K562 (cell line): ENCODE results near the gene FRAT1. TPM values are rescaled to one million over a fixed set of nuclear protein-coding genes. Genes with fewer than 3 reads are reported as not detected.

Experiments used
- ATAC-seq: fragments of 200-7000 bp; cut with Tn5 transposase; 3 replicates; pipeline ENCODE4 v1.9.1; 2020; ENCODE audit warnings: moderate library complexity
- BruUV-seq: library from RNA; stranded (reverse); fragments of 400-500 nt; replicated peaks from 2 replicates; lab custom pipeline; 2021; lab: Mats Ljungman, UMichigan
- CTCF ChIA-PET: fragments of 300-600 bp; formaldehyde crosslinking; extraction: SDS; loops from one replicate; lab custom pipeline; 2021; ENCODE audit warnings: low intra/inter-chr PET ratio; lab: Yijun Ruan, JAX
- POLR2A ChIA-PET: fragments of 300-600, 350-650 bp; sonication (Branson Sonifier 250); formaldehyde crosslinking; extraction: SDS; loops from one replicate; lab custom pipeline; 2021; ENCODE audit warnings: antibody characterized with exemption, inconsistent platforms; lab: Yijun Ruan, JAX
- DNase-seq, 4 experiments: peaks; one replicate each; pipeline versions ENCODE4 v3.0.0 to v3.0.0-alpha.2; 2011 to 2018; ENCODE audit warnings: low spot score in 3 of 4, mixed read lengths in 3 of 4; ENCODE audit errors: extremely low read depth in 1 of 4
- FAIRE-seq: peaks from 2 replicates; lab custom pipeline; 2011; peaks lifted over from hg19 to GRCh38; lab: Jason Lieb, UNC
- H2AFZ ChIP-seq: 2 replicates; pipeline ENCODE4 v1.6.0; 2011; ENCODE audit warnings: low read depth, low read length, control low read depth, inconsistent platforms
- H3K27ac ChIP-seq: fragments of 200-600 bp; 3 replicates; pipeline ENCODE4 v1.8.0; 2011; ENCODE audit warnings: low read depth, mild to moderate bottlenecking, control low read depth, inconsistent platforms, low read length, moderate library complexity, mixed read lengths; ENCODE audit errors: extremely low read depth
- H3K27me3 ChIP-seq, 2 experiments: fragments of 300-600 bp in 1 of 2; 2 replicates in 1 of 2; 3 replicates in 1 of 2; pipeline versions ENCODE4 v1.6.0 to v1.8.0; 2011; ENCODE audit warnings: inconsistent platforms in 2 of 2, low read length in 2 of 2, mild to moderate bottlenecking in 1 of 2, mixed read lengths in 1 of 2, moderate library complexity in 1 of 2; ENCODE audit not compliant: control insufficient read depth in 2 of 2, insufficient read depth in 2 of 2
- H3K36me3 ChIP-seq: fragments of 300-600 bp; 3 replicates; pipeline ENCODE4 v1.8.0; 2011; ENCODE audit warnings: mild to moderate bottlenecking, low read length, inconsistent platforms; ENCODE audit not compliant: control insufficient read depth, insufficient read depth
- H3K4me1 ChIP-seq, 2 experiments: fragments of 200-600 bp in 1 of 2; replicated peaks in 1 of 2; 2 replicates in 1 of 2; 3 replicates in 1 of 2; pipeline versions ENCODE4 v1.5.1 to v1.8.0; 2011; ENCODE audit warnings: inconsistent platforms in 2 of 2, low read length in 2 of 2, mild to moderate bottlenecking in 1 of 2, mixed read lengths in 1 of 2, moderate library complexity in 1 of 2; ENCODE audit not compliant: control insufficient read depth in 2 of 2, insufficient read depth in 2 of 2
- H3K4me2 ChIP-seq: 2 replicates; pipeline ENCODE4 v1.6.1; 2011; ENCODE audit warnings: low read length, control low read depth, inconsistent platforms, mixed read lengths; ENCODE audit not compliant: insufficient read depth
- H3K4me3 ChIP-seq: fragments of 200-600 bp; sonication (generic), shearing (Covaris generic); 2 replicates; pipeline ENCODE4 v1.5.1; 2016; ENCODE audit warnings: control low read depth, inconsistent platforms
- H3K79me2 ChIP-seq: fragments of 200-600 bp; 3 replicates; pipeline ENCODE4 v1.8.0; 2011; ENCODE audit warnings: low read length, inconsistent platforms; ENCODE audit not compliant: control insufficient read depth, insufficient read depth
- H3K9ac ChIP-seq, 2 experiments: 2 replicates each; pipeline versions ENCODE4 v1.6.0 to v1.6.1; 2011; ENCODE audit warnings: low read depth in 2 of 2, low read length in 2 of 2, control low read depth in 1 of 2, inconsistent platforms in 1 of 2, mild to moderate bottlenecking in 1 of 2, mixed read lengths in 1 of 2; ENCODE audit not compliant: insufficient read depth in 1 of 2
- H3K9me1 ChIP-seq: one replicate; pipeline ENCODE4 v1.6.0; 2011; ENCODE audit warnings: inconsistent platforms, mild to moderate bottlenecking, low read length, moderate library complexity; ENCODE audit not compliant: control insufficient read depth, insufficient read depth
- H3K9me3 ChIP-seq: replicated peaks from 2 replicates; pipeline ENCODE4 v1.5.1; 2011; ENCODE audit warnings: low read depth, low read length, inconsistent platforms; ENCODE audit not compliant: control insufficient read depth, insufficient read depth
- H4K20me1 ChIP-seq: replicated peaks from 2 replicates; pipeline ENCODE4 v1.6.1; 2011; ENCODE audit warnings: low read length, inconsistent platforms, mixed read lengths; ENCODE audit not compliant: control insufficient read depth, insufficient read depth
- C11orf30 ChIP-seq: fragments of 450-650 bp; IDR thresholded peaks from 2 replicates; pipeline ENCODE4 v1.6.1; 2016; ENCODE audit warnings: low read depth, mild to moderate bottlenecking
- E2F3 ChIP-seq: fragments of 250-450 bp; sonication (Bioruptor Pico); IDR thresholded peaks from 2 replicates; pipeline ENCODE4 v1.4.0; 2020; ENCODE audit warnings: mild to moderate bottlenecking
- E2F8 ChIP-seq: fragments of 450-650 bp; IDR thresholded peaks from 2 replicates; pipeline ENCODE4 v1.7.1; 2018; ENCODE audit warnings: mild to moderate bottlenecking, low read depth; ENCODE audit not compliant: partially characterized antibody
- FOXM1 ChIP-seq, 2 experiments: fragments of 450-650 bp in 1 of 2; sonication (generic) in 1 of 2; formaldehyde crosslinking in 1 of 2; IDR thresholded peaks; 2 replicates each; pipeline versions ENCODE4 v1.6.1 to v1.9.0; 2017 to 2022; ENCODE audit warnings: low read depth in 2 of 2, mild to moderate bottlenecking in 2 of 2, missing genetic modification reagents in 1 of 2, moderate library complexity in 1 of 2
- GATA2 ChIP-seq: sonication (generic); formaldehyde crosslinking; IDR thresholded peaks from 2 replicates; pipeline ENCODE4 v1.4.0; 2020; ENCODE audit warnings: mild to moderate bottlenecking, missing genetic modification reagents
- ID3 ChIP-seq, 2 experiments: fragments of 250-450 bp in 1 of 2; fragments of 450-650 bp in 1 of 2; sonication (Bioruptor Pico) in 1 of 2; IDR thresholded peaks; 2 replicates each; pipeline versions ENCODE4 v1.6.1 to v1.8.0; 2016 to 2021; ENCODE audit warnings: mild to moderate bottlenecking in 2 of 2, moderate library complexity in 2 of 2, missing compliant biosample characterization in 1 of 2, missing genetic modification characterization in 1 of 2
- MBD2 ChIP-seq: sonication (generic); IDR thresholded peaks from 2 replicates; pipeline ENCODE4 v1.6.1; 2016; ENCODE audit warnings: low read depth, borderline replicate concordance
- MYBL2 ChIP-seq, 2 experiments: fragments of 450-650 bp in 1 of 2; sonication (generic) in 1 of 2; formaldehyde crosslinking in 1 of 2; IDR thresholded peaks; 2 replicates each; pipeline versions ENCODE4 v1.6.1 to v1.8.1; 2017 to 2022; ENCODE audit warnings: borderline replicate concordance in 1 of 2, inconsistent platforms in 1 of 2, low read depth in 1 of 2, mild to moderate bottlenecking in 1 of 2, missing genetic modification reagents in 1 of 2, moderate library complexity in 1 of 2
- RBM22 ChIP-seq: fragments of 200-400 bp; formaldehyde crosslinking; IDR thresholded peaks from 2 replicates; pipeline ENCODE4 v1.6.1; 2018; ENCODE audit warnings: low read length, low read depth; ENCODE audit not compliant: poor library complexity, severe bottlenecking
- SNIP1 ChIP-seq: fragments of 450-650 bp; IDR thresholded peaks from 2 replicates; pipeline ENCODE4 v1.7.1; 2017; ENCODE audit warnings: low read depth, mild to moderate bottlenecking
- ZHX1 ChIP-seq: fragments of 150-350 bp; conservative IDR thresholded peaks from 2 replicates; pipeline ENCODE4 v1.6.1; 2014; ENCODE audit warnings: low read length
- ZKSCAN1 ChIP-seq: fragments of 150-350 bp; IDR thresholded peaks from 2 replicates; pipeline ENCODE4 v1.6.1; 2016; ENCODE audit warnings: low read depth, low read length
- ZNF232 ChIP-seq: sonication (generic); formaldehyde crosslinking; IDR thresholded peaks from 2 replicates; pipeline ENCODE4 v1.8.0; 2022; ENCODE audit warnings: mild to moderate bottlenecking, missing genetic modification reagents
- ZNF3 ChIP-seq: fragments of 250-450 bp; sonication (Bioruptor Pico); IDR thresholded peaks from 2 replicates; pipeline ENCODE4 v1.5.0; 2021; ENCODE audit warnings: mild to moderate bottlenecking, moderate library complexity
- ZNF311 ChIP-seq: fragments of 250-450 bp; sonication (Bioruptor Pico); IDR thresholded peaks from 2 replicates; pipeline ENCODE4 v1.4.0; 2020; ENCODE audit warnings: mild to moderate bottlenecking, moderate library complexity
- ZNF384 ChIP-seq: IDR thresholded peaks from 2 replicates; pipeline ENCODE4 v1.6.1; 2012; ENCODE audit warnings: low read depth, low read length, improper control_type of control experiment
- WGBS: fragments of 100-300 bp; shearing (Covaris generic); methylation state at CpG from one replicate; pipeline ENCODE4 v1.1.6; 2016; ENCODE audit warnings: low coverage, mixed read lengths; ENCODE audit not compliant: insufficient coverage; ENCODE audit errors: missing lambda C conversion rate; 5-methylcytosine and 5-hydroxymethylcytosine counted together
- in situ Hi-C: fragments of 300-500 bp; cut with MboI; formaldehyde crosslinking; loops from 4 replicates; pipeline ENCODE4 v1.15.0; 2018; ENCODE audit warnings: inconsistent platforms, mixed read lengths
- intact Hi-C: fragments of 100-400 bp; cut with micrococcal nuclease; formaldehyde crosslinking; loops from 2 replicates; pipeline ENCODE4 v1.14.2; 2022
- polyA plus RNA-seq, 8 experiments: library from polyadenylated mRNA; depleted of rRNA in 4 of 8; stranded (reverse) in 5 of 8; unstranded in 3 of 8; fragments of >200 nt; fragmentation: Nextera tagmentation in 2 of 8; fragmentation: Illumina TruSeq in 1 of 8; extraction: Ambion mirVana in 2 of 8; extraction: Trizol in 1 of 8; gene quantifications; 2 replicates each; pipeline versions ENCODE4 v1.2.1 to v1.2.3, GENCODE V29; 2011 to 2014; ENCODE audit warnings: inconsistent platforms in 1 of 8, missing spikeins in 1 of 8
- total RNA-seq, 7 experiments: library from RNA; depleted of rRNA in 6 of 7; stranded (reverse); fragments of >200 nt in 6 of 7; fragmentation: Illumina TruSeq in 2 of 7; extraction: Trizol in 2 of 7; gene quantifications; 2 replicates each; pipeline versions ENCODE4 v1.2.1 to v1.2.3, GENCODE V29; 2011 to 2021; ENCODE audit warnings: low replicate concordance in 1 of 7

Gene FRAT1
- total and polyA plus RNA-seq, 9 of the 15 experiments (the other 6 are each of a cell fraction or from before 2014, with no cell fraction given), result 0.11 to 4.6 (median 1.4) TPM

GRCh38 chr10:97336006-97336405, 16.9 kb downstream of the FRAT1 start:
- DNase-seq (no peak), FAIRE-seq (no peak), ATAC-seq (no peak)
- WGBS, result 68% methylated on average over 5 of the region's 5 CpGs
- H4K20me1 ChIP-seq, result no peaks in the 10 kb centered on the region
- no peak overlapping the region for H3K4me3 ChIP-seq
- H3K27me3 ChIP-seq, result no peaks in the 10 kb centered on the region
- no TSS peak for BruUV-seq
- H2AFZ ChIP-seq, result peak overlapping the region; percentile 17; the same call in 1 of the 2 replicates
- in situ Hi-C loops, result no loop called here
- H3K4me2 ChIP-seq, result no peak overlapping the region
- no peak overlapping the region for H3K9ac ChIP-seq
- CTCF ChIA-PET, result interaction anchor here (0.7 kb wide), 1 partner anchor 185 kb away, joined by 3 read pairs; no protein-coding TSS in a partner anchor
- peaks cover 6 to 25% of the 10 kb centered on the region in 2 experiments; a peak in 4 of 5 replicates for H3K4me1 ChIP-seq
- POLR2A ChIA-PET, result no interaction called here
- H3K36me3 ChIP-seq, result peaks cover 14% of the 10 kb centered on the region; the same call in 1 of the 3 replicates
- no peaks in the 10 kb centered on the region for H3K9me3 ChIP-seq
- H3K79me2 ChIP-seq, result peaks cover 31% of the 10 kb centered on the region
- intact Hi-C loops, result no loop called here
- no peaks in the 10 kb centered on the region for H3K9me1 ChIP-seq
- H3K27ac ChIP-seq, result no peak overlapping the region
- TF ChIP-seq ZKSCAN1, result no peak
- TF ChIP-seq ZHX1, result no peak
- no peak for TF ChIP-seq RBM22
- TF ChIP-seq ZNF3 (CRISPR knock-in tag), result no peak
- TF ChIP-seq GATA2 (CRISPR knock-in tag), result no peak
- TF ChIP-seq E2F3 (CRISPR knock-in tag), result no peak
- TF ChIP-seq ZNF311, result no peak
- no peak for TF ChIP-seq SNIP1
- TF ChIP-seq ID3 (CRISPR knock-in tag; IDR thresholded peaks at IDR 0.05), result no peak
- no peak for TF ChIP-seq ID3 (tag; IDR thresholded peaks at IDR 0.05)
- no peak for TF ChIP-seq ZNF232 (CRISPR knock-in tag)
- no peak for TF ChIP-seq FOXM1 (IDR thresholded peaks at IDR 0.05; ENCODE audit: low read depth)
- TF ChIP-seq FOXM1 (CRISPR knock-in tag; IDR thresholded peaks at IDR 0.05; ENCODE audit: low read depth), result no peak
- TF ChIP-seq MBD2, result no peak
- TF ChIP-seq C11orf30, result no peak
- no peak for TF ChIP-seq E2F8
- TF ChIP-seq MYBL2 (IDR thresholded peaks at IDR 0.05; ENCODE audit: low read depth), result no peak
- no peak for TF ChIP-seq MYBL2 (CRISPR knock-in tag; IDR thresholded peaks at IDR 0.05; ENCODE audit: borderline replicate concordance)
- TF ChIP-seq ZNF384, result no peak
